IMR-90 (cell line): ENCODE data around the gene PTPRN2. TPM values are rescaled to one million over a fixed set of nuclear protein-coding genes. Genes with fewer than 3 reads are reported as not detected.

Experiments used
- ATAC-seq: fragments of 200-7000 bp; cut with Tn5 transposase; 2 replicates; pipeline ENCODE4 v1.9.1; 2020; ENCODE audit warnings: low read depth, mild to moderate bottlenecking, moderate library complexity
- BruUV-seq: library from RNA; stranded (reverse); fragments of 400-500 nt; replicated peaks from 2 replicates; lab custom pipeline; 2021; lab: Mats Ljungman, UMichigan
- CTCF ChIA-PET: fragments of 300-600 bp; formaldehyde crosslinking; extraction: SDS; loops from one replicate; lab custom pipeline; 2021; ENCODE audit warnings: antibody characterized with exemption; lab: Yijun Ruan, JAX
- POLR2A ChIA-PET: fragments of 300-600 bp; sonication (Branson Sonifier 250); formaldehyde crosslinking; loops from one replicate; lab custom pipeline; 2022; ENCODE audit warnings: antibody characterized with exemption; ENCODE audit not compliant: unreplicated experiment; lab: Charles Lee
- DNase-seq: peaks from one replicate; pipeline ENCODE4 v3.0.0; 2013
- H2AFZ ChIP-seq: replicated peaks from 2 replicates; pipeline ENCODE3; 2013; ENCODE audit warnings: low read length, mild to moderate bottlenecking; ENCODE audit not compliant: poor library complexity
- H2AK5ac ChIP-seq: 2 replicates; pipeline ENCODE4 v1.6.1; 2013; ENCODE audit warnings: low read depth, low read length, inconsistent platforms
- H2AK9ac ChIP-seq: replicated peaks from 2 replicates; pipeline ENCODE3; 2013; ENCODE audit warnings: mild to moderate bottlenecking, low read depth, low read length, moderate library complexity; ENCODE audit not compliant: poor library complexity
- H2BK120ac ChIP-seq: 2 replicates; pipeline ENCODE4 v1.6.1; 2013; ENCODE audit warnings: low read depth, low read length, inconsistent platforms
- H2BK15ac ChIP-seq: 3 replicates; pipeline ENCODE4 v1.6.1; 2013; ENCODE audit warnings: low read depth, low read length, inconsistent platforms
- H2BK20ac ChIP-seq: 2 replicates; pipeline ENCODE4 v1.6.1; 2013; ENCODE audit warnings: low read depth, mild to moderate bottlenecking, inconsistent platforms, low read length, moderate library complexity
- H2BK5ac ChIP-seq: 2 replicates; pipeline ENCODE4 v1.6.1; 2013; ENCODE audit warnings: mild to moderate bottlenecking, low read depth, low read length, inconsistent platforms; ENCODE audit not compliant: poor library complexity, severe bottlenecking
- H3K14ac ChIP-seq: replicated peaks from 2 replicates; pipeline ENCODE4 v1.6.1; 2013; ENCODE audit warnings: low read depth, low read length, inconsistent platforms
- H3K18ac ChIP-seq: 2 replicates; pipeline ENCODE4 v1.6.1; 2013; ENCODE audit warnings: low read depth, low read length, control low read depth
- H3K23ac ChIP-seq: 2 replicates; pipeline ENCODE4 v1.6.1; 2013; ENCODE audit warnings: low read depth, low read length, inconsistent platforms
- H3K27ac ChIP-seq: 2 replicates; pipeline ENCODE4 v1.5.1; 2013; ENCODE audit warnings: mild to moderate bottlenecking, control low read depth, low read length; ENCODE audit not compliant: insufficient read depth
- H3K27me3 ChIP-seq: 2 replicates; pipeline ENCODE4 v1.6.1; 2013; ENCODE audit warnings: low read length; ENCODE audit not compliant: control insufficient read depth, insufficient read depth
- H3K36me3 ChIP-seq: 2 replicates; pipeline ENCODE4 v1.6.1; 2013; ENCODE audit warnings: low read length, mixed read lengths; ENCODE audit not compliant: control insufficient read depth, insufficient read depth
- H3K4ac ChIP-seq: 2 replicates; pipeline ENCODE4 v1.6.1; 2013; ENCODE audit warnings: low read depth, low read length, inconsistent platforms
- H3K4me1 ChIP-seq: 2 replicates; pipeline ENCODE4 v1.6.1; 2013; ENCODE audit warnings: low read length, mixed read lengths; ENCODE audit not compliant: control insufficient read depth, insufficient read depth
- H3K4me2 ChIP-seq: 2 replicates; pipeline ENCODE4 v1.6.1; 2013; ENCODE audit warnings: low read depth, mild to moderate bottlenecking, control low read depth, low read length, moderate library complexity
- H3K4me3 ChIP-seq: 2 replicates; pipeline ENCODE4 v1.5.1; 2013; ENCODE audit warnings: low read depth, mild to moderate bottlenecking, control low read depth, low read length, moderate library complexity; ENCODE audit not compliant: insufficient read depth
- H3K56ac ChIP-seq: 2 replicates; pipeline ENCODE4 v1.6.1; 2013; ENCODE audit warnings: low read length, inconsistent platforms; ENCODE audit not compliant: insufficient read depth; ENCODE audit errors: extremely low read depth
- H3K79me1 ChIP-seq, 2 experiments: 2 replicates each; pipeline ENCODE4 v1.6.1; 2013; ENCODE audit warnings: low read length in 2 of 2, inconsistent platforms in 1 of 2, low read depth in 1 of 2
- H3K9ac ChIP-seq: 2 replicates; pipeline ENCODE4 v1.6.1; 2013; ENCODE audit warnings: low read depth, low read length, control low read depth
- H3K9me1 ChIP-seq: 2 replicates; pipeline ENCODE4 v1.6.1; 2013; ENCODE audit warnings: low read length, inconsistent platforms; ENCODE audit not compliant: insufficient read depth
- H3K9me3 ChIP-seq: 2 replicates; pipeline ENCODE4 v1.6.1; 2013; ENCODE audit warnings: low read length; ENCODE audit not compliant: control insufficient read depth, insufficient read depth
- H4K20me1 ChIP-seq: 2 replicates; pipeline ENCODE4 v1.6.1; 2013; ENCODE audit warnings: low read length, inconsistent platforms; ENCODE audit not compliant: insufficient read depth
- H4K5ac ChIP-seq: 2 replicates; pipeline ENCODE4 v1.6.1; 2013; ENCODE audit warnings: mild to moderate bottlenecking, low read depth, low read length, control low read depth
- H4K8ac ChIP-seq, 2 experiments: 2 replicates each; pipeline ENCODE4 v1.6.1; 2013; ENCODE audit warnings: low read depth in 2 of 2, low read length in 2 of 2, control low read depth in 1 of 2, inconsistent platforms in 1 of 2
- H4K91ac ChIP-seq: 2 replicates; pipeline ENCODE4 v1.6.1; 2013; ENCODE audit warnings: low read depth, low read length, inconsistent platforms; ENCODE audit not compliant: insufficient read depth
- CTCF ChIP-seq: conservative IDR thresholded peaks from 2 replicates; pipeline ENCODE4 v1.5.1; 2012; ENCODE audit warnings: mild to moderate bottlenecking, low read depth, low read length, improper control_type of control experiment
- MAFK ChIP-seq: IDR thresholded peaks from 2 replicates; pipeline ENCODE4 v1.6.1; 2012; ENCODE audit warnings: low read depth, low read length, improper control_type of control experiment
- RCOR1 ChIP-seq: IDR thresholded peaks from 2 replicates; pipeline ENCODE4 v1.6.1; 2012; ENCODE audit warnings: mild to moderate bottlenecking, low read length, improper control_type of control experiment; ENCODE audit not compliant: insufficient replicate concordance
- RFX5 ChIP-seq: IDR thresholded peaks from 2 replicates; pipeline ENCODE4 v1.8.0; 2012; ENCODE audit warnings: low read depth, mild to moderate bottlenecking, low read length, moderate library complexity
- USF2 ChIP-seq: fragments of 150-350 bp; IDR thresholded peaks from 2 replicates; pipeline ENCODE4 v1.6.1; 2017; ENCODE audit warnings: mild to moderate bottlenecking, antibody characterized with exemption, low read length, low read depth
- WGBS, 2 experiments: methylation state at CpG; one replicate each; pipeline versions ENCODE4 v1.1.5 to v1.1.7; 2013; ENCODE audit warnings: missing lambda C conversion rate in 2 of 2; ENCODE audit not compliant: insufficient read length in 1 of 2; ENCODE audit errors: extremely low coverage in 2 of 2; 5-methylcytosine and 5-hydroxymethylcytosine counted together
- dilution Hi-C: fragments of 300-500 bp; cut with HindIII; formaldehyde crosslinking; loops from one replicate; pipeline ENCODE4 v1.14.3; 2018; ENCODE audit warnings: low sequenced_read_pairs; ENCODE audit not compliant: unreplicated experiment
- in situ Hi-C: fragments of 300-500 bp; cut with MboI; formaldehyde crosslinking; loops from 3 replicates; pipeline ENCODE4 v1.14.3; 2019; ENCODE audit warnings: low sequenced_read_pairs, inconsistent platforms, mixed read lengths
- intact Hi-C: fragments of 100-400 bp; cut with micrococcal nuclease; formaldehyde crosslinking; loops from 2 replicates; pipeline ENCODE4 v1.10.0; 2022
- polyA plus RNA-seq, 3 experiments: library from polyadenylated mRNA; depleted of rRNA; stranded (reverse); fragments of >200 nt; gene quantifications; 2 replicates each; pipeline ENCODE4 v1.2.3, GENCODE V29; 2012; ENCODE audit warnings: low replicate concordance in 1 of 3
- total RNA-seq: library from RNA; depleted of rRNA; stranded (reverse); fragments of >200 nt; gene quantifications from 2 replicates; pipeline ENCODE4 v1.2.3, GENCODE V29; 2012

PTPRN2 gene
- total and polyA plus RNA-seq, 2 of the 4 experiments (the other 2 are of a cell fraction), result 0.03 TPM; not detected in 1

- H2BK120ac ChIP-seq, result no peak overlapping the region
- H3K27me3 ChIP-seq, result no peaks in the 10 kb centered on the region
- no peak overlapping the region for H3K4ac ChIP-seq
- H3K4me3 ChIP-seq, result no peak overlapping the region
- no peak for ATAC-seq
- ChIA-PET POLR2A (no interaction called here), CTCF (no interaction called here)
- no peak overlapping the region for H2BK15ac ChIP-seq
- no peak overlapping the region for H2BK20ac ChIP-seq
- H4K20me1 ChIP-seq, result no peaks in the 10 kb centered on the region
- no peak overlapping the region for H3K4me2 ChIP-seq
- H3K9ac ChIP-seq, result no peak overlapping the region
- no peak overlapping the region for H3K14ac ChIP-seq
- no peak overlapping the region for H4K8ac ChIP-seq
- no peaks in the 10 kb centered on the region for H3K9me1 ChIP-seq
- H2BK5ac ChIP-seq, result no peak overlapping the region
- 46% methylated on average over 8 of the region's 11 CpGs; no CpG with 5 or more reads in 1 of the 2 experiments for WGBS, 2 experiments
- intact Hi-C loops (no loop called here), dilution Hi-C loops (no loop called here), in situ Hi-C loops (no loop called here)
- no peak overlapping the region for H2AK9ac ChIP-seq
- no peak for DNase-seq
- H3K27ac ChIP-seq, result no peak overlapping the region
- H3K23ac ChIP-seq, result no peak overlapping the region
- peaks cover 46% of the 10 kb centered on the region for H3K9me3 ChIP-seq
- TF ChIP-seq RFX5 (no peak), USF2 (no peak), CTCF (no peak), MAFK (no peak), RCOR1 (no peak)
- no peak overlapping the region for H4K91ac ChIP-seq
- no peak overlapping the region for H3K56ac ChIP-seq
- H2AFZ ChIP-seq, result no peak overlapping the region
- BruUV-seq, result no TSS peak
- H2AK5ac ChIP-seq, result no peak overlapping the region
- no peaks in the 10 kb centered on the region for H3K79me1 ChIP-seq
- H3K4me1 ChIP-seq, result no peaks in the 10 kb centered on the region
- H3K18ac ChIP-seq, result no peak overlapping the region
- H4K5ac ChIP-seq, result no peak overlapping the region
- no peaks in the 10 kb centered on the region for H3K36me3 ChIP-seq
These were observed 555.0 kb downstream of the PTPRN2 start for GRCh38 chr7:158032561-158033115.
